Gastrocnemius medialis (tissue), 4 donors: ENCODE data around the gene FARS2.
A peak's percentile ranks its signal among the peaks of the same experiment; 100 is the strongest.

ENCODE experiments used
- CTCF ChIP-seq, 5 experiments: fragments of 450-650 bp in 3 of 5; fragments of 200-600 bp in 2 of 5; sonication (generic) in 2 of 5; IDR thresholded peaks in 4 of 5; conservative IDR thresholded peaks in 1 of 5; 1 replicate in 4 of 5; 2 replicates in 1 of 5; pipeline ENCODE4 v1.5.1; 2016 to 2019; ENCODE audit warnings: antibody characterized with exemption in 5 of 5, mild to moderate bottlenecking in 3 of 5, moderate library complexity in 3 of 5
- POLR2A ChIP-seq, 2 donors: fragments of 450-650 bp; IDR thresholded peaks; one replicate each; pipeline ENCODE4 v1.6.1; 2017; ENCODE audit warnings: antibody characterized with exemption in 2 of 2, mild to moderate bottlenecking in 2 of 2, moderate library complexity in 2 of 2

GRCh38 chr6:5746053-5746758, 484.9 kb downstream of the FARS2 start:
- TF ChIP-seq POLR2A (IDR thresholded peaks at IDR 0.05) (no peak), CTCF (IDR thresholded peaks at IDR 0.05 in 4 of 5, conservative IDR thresholded peaks at IDR 0.05 in 1 of 5) (peak in 4 of 5 experiments; percentile 21 to 53 (median 50))
